HG03342 (cell line): ENCODE results near the gene ROCK2.
"Not testable (repeated sequence)": the region's sequence is repeated elsewhere in the genome, so short reads cannot be mapped to it uniquely, and the experiment has no call there.

Experiments used
- ATAC-seq: cut with Tn5 transposase; IDR thresholded peaks from one replicate; pipeline ENCODE4 v1.9.1; 2021; ENCODE audit warnings: mild to moderate bottlenecking, moderate library complexity; ENCODE audit not compliant: unreplicated experiment

The ROCK2 gene

DNA sequence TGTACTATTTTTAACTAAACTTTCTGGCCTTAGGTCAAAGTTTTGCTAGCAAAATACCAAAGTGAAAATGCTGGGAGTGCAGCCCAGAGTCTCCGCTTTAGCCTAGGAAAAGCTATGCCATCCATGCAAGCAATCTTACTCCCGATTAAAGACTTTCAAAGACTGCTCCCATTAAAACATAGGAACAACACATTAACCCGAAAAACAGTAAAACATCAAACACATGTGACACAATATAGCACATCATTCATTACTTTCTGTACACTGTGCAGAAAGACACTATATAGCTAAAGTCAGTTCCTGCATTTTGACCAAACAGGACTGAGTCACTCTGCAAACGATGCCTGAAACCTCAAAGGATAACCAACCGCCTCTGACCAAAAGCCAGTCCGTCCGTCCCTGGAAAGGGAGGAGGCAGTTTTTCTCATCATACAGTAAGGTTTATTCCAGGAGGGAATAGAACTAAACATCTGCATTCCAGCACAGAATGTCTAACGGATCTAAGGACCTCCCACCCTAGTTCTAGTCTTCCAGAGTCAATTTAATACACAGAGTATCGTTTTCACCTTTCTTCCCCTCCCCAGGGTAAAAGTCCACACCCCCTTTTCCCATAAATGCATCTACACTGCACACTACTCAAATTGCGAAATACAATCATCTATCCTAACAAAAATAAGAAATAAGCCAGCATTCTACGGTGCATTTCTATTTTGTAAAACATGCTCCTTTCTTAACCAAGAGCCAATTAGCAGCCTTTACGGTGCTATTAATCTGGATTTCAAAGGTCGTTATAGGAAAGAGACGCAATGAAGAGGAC lies 1.7 kb downstream of the ROCK2 start:
- ATAC-seq = no peak

DNA sequence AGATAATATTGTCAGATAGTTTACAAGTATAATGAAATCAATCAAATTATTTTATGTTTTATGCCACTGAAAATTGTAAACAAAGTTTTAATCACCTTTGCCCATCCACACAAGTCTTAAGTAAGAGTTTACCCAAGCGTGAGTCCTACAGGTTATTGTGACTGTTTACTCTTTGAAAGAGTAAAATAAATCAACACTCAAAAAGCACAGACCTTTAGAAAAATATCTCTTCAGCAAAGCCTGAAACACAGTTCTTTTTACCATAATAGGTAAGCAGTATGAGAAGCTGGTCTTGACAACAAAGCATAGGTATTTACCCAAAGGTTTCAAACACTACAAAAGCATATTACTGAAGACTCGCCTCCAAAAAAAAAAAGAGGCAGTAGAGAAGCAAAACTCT lies 3.7 kb downstream of the ROCK2 start:
- ATAC-seq = no peak

DNA sequence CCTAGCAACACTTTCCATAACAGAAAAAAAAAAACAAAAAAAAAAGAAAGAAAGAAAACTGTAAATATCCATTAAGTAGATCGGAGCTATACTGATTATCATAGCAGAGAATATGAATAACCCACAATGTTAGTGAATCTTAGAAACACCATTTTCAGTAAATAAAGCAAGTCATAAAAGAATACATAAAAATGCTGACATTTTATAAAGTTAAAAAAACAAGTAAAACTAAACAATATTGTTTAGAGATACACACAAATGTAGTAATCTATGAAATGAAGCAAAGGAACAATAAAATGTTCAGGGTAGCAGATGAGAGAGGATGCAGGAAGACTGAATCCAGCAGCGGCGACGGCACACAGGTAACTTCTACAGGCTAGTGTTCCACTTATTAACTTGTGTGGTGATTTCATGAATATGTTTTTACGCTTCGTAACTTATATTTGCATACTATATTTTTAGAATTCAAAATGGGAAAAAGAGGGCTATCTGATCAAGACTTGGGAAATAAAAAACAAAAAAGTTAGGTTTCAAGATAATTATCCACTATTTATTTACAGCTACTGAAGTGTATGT lies 4.8 kb downstream of the ROCK2 start:
- no peak for ATAC-seq

DNA sequence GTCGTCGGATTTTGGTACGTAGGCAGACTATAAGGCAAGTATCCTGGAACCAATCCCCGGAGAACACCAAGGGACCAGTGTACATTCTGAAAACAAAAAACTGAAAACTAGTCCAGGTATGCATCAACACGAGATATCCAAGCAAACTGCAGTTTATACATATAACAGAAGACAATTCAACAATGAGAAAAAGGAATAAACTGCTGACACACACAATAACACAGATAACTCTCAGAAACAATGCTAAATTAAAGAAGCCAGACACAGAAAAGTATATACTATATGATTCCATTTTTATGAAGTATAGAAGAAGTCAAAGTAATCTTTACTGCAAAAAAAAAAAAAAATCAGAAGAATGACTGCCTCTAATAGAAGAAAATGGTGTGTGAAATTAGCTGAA lies 5.9 kb downstream of the ROCK2 start:
- no peak for ATAC-seq

DNA sequence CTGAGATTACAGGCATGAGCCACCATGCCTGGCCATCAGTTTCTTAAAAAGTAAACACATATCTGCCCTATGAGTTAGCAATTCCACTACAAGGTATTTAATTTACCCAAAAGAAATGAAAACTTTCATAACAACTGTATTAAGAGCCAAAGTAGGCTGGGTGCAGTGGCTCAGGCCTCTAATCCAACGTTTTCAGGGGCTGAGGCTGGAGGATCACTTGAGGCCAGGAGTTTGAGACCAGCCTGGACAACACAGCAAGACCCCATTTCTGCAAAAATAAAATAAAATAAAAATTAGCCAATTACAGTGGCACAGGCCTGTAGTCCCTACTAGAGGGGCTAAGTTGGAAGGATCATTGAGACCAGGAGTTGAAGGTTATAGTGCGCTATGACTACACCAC lies 6.5 kb downstream of the ROCK2 start:
- ATAC-seq = no peak

DNA sequence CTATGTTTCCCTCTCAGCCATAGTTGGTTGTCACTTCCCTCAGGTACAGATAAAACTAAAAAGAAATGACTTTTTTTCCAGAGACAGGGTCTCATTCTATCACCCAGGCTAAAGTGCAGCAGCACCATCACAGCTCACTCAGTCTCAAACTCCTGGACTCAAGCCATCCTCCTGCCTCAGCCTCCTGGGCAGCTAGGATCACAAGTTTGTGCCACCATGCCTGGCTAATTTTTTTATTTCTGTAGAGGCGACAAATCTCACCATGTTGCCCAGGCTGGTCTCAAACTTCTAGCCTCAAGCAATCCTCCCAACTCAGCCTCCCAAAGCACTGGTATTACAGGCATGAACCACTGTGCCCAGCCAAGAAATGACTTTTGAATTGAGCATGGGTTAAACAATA lies 8.2 kb downstream of the ROCK2 start:
- no peak for ATAC-seq

DNA sequence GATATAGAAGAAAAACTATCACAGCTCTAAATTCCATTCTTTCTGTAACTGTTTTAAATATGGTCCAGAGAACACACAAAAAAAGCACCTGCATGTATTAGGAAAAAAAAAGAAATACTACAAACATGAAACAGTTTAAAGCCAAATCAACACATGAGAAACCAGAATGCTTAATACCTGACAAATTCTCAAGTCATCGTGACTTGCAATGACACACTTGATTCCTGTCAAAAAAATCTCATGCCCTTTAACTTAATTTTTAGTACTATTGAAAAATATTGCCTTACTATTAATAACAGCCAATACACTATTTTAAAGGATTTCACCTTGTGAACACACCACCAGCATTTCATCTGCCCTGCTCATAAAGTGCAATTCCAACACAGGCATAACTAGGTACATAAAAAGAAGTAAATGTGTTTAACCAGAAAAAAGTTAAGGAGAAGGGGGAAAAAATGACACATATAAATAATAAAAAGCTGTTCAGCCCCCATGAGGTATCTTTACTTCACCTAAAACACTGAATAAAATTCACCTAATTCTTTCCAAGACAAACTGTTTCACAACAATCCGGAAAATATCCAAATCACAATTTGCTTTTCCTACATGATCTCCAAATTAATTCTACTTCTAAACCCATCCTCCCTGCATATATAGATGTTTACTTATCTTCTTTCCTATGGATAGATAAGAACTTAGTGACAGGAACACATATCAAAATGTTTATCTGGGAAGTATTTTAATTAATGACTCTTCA lies 10.8 kb downstream of the ROCK2 start:
- no peak for ATAC-seq

DNA sequence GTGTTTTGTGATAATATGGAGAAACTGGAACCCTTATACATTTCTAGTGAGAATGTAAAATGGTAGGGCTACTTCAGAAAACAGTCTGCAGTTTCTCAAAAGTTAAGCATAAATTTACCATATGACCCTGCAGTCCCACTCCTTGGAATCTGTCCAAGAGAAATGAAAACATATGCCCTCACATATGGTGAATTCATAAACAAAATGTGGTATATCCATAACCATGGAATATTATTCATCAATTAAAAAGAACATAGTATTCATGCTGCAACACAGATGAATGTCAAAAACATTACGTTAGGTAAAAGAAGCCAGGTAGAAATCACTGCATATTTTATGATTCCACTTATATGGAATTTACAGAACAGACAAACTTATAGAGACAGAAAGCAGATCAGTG lies 11.8 kb downstream of the ROCK2 start:
- no peak for ATAC-seq

DNA sequence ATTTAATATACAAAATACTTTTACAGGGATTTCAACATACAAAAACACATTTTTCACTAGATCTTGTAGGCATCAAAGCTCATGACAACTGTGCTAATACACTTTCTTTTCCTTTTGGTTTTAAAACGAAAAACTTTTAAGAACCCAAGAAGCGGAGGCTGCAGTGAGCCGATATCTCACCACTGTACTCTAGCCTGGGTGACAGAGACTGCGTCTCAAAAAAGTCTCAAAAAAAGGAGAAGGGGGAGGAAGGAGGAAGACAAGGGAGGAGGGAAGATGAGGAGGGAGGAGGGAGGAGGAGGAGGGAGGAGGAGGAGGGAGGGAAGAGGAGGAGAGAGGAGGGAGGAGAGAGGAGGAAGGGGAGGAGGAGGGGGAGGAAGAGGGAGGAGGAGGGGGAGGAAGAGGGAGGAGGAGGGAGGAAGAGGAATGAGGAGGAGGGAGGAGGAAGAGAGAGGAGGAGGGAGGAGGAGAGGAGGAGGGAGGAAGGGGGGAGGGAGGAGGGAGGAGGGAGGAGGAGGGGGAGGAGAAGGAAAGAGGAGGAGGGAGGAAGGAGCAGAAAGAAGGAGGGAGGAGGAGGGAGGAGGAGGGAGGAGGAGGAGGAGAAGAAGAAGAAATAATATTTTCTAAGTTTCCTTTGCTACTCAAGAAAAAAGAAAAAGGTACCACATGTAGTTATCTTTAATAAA lies 13.8 kb downstream of the ROCK2 start:
- no peak for ATAC-seq

DNA sequence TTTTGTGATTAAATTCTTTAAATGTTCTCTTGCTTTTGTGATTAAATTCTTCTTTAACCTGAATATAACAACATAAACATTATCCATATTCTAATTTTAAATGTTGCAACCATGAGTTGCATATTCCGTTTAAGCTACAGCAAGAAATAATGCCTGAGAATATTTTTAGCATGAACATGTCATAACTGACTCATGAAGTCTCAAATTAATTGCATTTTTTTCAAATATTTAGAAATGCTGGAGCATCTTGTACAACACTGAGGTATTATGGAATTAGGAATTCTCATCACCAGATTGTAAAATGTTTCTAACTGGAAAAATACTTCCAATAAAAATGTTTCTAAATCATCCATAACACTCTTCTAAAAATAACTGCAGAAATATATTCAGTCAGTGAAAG lies 14.7 kb downstream of the ROCK2 start:
- ATAC-seq = no peak

DNA sequence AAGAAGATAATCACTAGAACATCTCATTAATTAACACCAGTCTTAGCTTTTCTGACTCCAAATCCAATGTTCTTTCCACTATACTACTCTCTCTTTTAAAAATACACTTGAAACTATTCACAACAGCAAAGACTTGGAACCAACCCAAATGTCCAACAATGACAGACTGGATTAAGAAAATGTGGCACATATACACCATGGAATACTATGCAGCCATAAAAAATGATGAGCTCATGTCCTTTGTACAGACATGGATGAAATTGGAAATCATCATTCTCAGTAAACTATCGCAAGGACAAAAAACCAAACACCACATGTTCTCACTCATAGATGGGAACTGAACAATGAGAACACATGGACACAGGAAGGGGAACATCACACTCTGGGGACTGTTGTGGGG lies 15.9 kb downstream of the ROCK2 start:
- not testable (repeated sequence) for ATAC-seq

DNA sequence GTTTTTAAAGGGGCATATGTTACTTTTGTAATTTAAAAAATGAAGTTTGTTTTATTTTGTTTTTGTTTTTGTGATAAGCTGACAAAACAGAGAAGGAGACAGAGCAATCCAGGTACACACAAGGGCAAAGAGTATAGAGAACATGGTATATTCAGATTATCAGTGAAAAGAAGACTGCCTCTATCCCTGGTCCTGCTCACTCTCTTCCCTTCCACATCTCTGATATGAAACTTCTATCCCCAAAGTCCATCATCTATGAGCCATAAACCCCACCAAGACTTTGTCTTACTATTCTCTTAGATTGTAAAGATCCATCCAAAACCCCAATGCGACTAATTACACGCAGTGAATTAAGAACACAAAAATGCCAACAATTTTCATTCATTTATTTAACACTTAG lies 16.6 kb downstream of the ROCK2 start:
- ATAC-seq = no peak

DNA sequence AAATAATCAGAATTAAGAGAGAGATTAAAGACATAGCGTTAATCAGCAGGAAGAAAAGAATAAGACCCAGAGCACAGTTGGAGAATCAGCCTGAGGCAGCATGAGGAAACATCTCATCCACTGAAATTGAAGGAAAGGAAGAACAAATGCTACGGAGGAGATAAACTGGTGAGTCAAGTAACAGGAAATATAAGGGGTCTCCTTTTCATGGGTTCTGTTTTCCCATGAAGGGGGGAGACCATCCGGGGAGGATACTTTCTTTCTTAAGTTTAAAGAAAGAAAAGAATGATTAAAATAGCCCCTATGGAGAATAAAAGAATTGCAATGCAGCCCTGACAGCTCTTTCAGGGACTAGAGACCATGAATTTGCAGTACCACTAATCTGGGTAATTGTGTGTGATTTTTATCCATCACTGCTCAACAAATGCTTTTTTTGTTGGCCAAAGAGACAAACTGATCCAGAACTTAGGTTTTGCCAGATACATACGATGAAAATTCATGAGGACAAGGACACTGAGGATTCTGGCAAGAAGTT lies 17.7 kb downstream of the ROCK2 start:
- ATAC-seq = no peak

DNA sequence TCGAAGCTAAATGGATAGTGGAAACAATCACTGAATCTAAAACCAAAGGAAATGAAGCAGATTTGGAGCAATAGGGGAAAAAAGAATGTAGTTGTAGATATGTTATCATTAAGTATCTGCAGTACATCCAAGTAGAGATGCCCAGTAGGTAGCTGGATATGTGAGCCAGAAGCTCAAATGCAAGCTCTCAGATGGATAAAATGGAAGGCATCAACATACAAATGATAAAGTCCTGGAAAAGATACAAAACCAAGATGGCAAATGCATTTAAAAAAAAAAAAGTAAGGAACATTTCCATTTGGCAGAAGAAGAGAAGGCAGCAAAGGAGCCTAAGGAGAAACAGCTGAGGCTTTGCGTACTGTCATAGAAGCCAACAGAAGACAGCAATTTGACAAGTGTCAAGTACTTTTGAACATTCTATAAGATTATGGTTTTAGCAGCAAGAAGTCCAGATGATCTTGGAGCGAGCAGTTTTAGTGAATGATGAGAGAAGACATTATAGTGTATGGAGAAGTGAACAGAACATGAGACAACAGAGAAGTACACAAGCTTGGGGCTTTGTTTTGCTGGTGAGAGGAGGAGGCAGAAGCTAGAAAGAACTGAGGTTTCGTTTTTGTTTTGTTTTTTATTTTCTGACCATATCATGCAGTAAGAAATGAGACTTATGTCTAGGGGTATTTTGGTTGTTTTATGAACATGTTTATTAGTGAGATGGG lies 18.3 kb downstream of the ROCK2 start:
- ATAC-seq = no peak

DNA sequence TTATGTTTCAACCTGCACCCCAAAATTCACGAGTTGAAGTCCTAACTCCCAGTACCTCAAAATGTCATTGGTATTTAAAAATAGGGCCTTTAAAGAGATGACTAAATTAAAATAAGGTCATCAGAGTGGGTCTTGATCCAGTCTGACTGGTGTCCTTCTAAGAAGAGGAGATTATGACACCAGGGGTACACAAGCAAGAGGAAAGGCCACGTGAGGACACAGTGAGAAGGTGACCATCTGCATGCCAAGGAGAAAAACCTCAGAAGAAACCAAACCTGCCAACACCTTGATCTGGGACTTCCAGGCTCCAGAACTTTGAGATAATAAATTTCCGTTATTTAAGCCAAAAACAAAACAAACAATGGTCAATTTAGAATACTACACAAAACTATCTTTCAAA lies 22.6 kb downstream of the ROCK2 start:
- ATAC-seq = no peak

DNA sequence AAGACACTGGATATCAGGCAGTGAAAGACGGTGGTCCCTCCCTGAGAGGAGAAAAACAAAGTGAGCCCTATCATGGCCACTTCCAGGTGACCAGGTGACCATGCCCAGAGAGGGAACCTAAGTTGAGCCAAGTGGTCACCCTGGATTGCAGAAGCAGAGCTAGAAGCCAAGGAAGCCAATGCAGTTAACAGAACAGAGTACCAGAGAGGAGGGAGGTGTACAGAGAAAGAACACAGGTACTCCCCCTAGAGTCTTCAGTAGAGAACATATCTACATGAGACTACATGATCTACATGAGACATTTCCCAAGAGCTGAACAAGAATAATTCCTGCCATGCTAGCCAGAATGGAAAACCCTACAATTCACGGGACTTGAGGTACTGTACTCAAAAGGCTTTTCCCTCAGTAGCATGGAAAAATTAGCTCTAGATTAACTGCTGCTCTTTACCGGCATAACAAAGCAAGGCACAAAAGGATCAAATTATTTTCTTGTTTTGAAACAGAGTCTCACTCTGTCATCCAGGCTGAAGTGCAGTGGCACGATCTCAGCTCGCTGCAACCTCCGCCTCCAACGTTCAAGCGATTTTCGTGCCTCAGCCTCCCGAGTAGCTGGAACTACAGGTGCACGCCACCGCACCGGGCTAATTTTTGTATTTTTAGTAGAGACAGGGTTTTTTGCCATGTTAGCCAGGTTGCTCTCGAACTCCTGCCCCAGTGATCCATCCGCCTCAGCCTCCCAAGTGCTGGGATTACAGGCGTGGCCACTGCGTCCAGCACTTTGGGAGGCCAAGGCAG lies 23.5 kb downstream of the ROCK2 start:
- no peak for ATAC-seq

DNA sequence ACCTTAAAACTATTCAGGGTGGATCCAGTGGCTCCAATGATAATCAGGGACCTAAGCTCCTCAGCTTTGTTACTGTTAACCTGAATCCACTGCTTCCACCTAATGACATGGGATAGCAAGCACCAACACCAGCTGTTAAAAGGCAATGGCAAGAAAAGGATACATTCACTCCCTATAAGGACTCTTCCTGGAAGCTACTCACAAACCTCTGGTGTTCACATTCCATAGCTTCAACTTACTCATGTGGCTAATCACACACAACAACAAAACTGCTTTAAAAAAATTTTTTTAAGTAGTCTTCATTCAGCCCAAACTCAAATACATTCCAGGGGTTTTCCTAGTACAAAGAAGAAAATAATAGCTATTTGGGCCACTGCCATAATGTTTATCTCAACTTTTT lies 24.5 kb downstream of the ROCK2 start:
- no peak for ATAC-seq

DNA sequence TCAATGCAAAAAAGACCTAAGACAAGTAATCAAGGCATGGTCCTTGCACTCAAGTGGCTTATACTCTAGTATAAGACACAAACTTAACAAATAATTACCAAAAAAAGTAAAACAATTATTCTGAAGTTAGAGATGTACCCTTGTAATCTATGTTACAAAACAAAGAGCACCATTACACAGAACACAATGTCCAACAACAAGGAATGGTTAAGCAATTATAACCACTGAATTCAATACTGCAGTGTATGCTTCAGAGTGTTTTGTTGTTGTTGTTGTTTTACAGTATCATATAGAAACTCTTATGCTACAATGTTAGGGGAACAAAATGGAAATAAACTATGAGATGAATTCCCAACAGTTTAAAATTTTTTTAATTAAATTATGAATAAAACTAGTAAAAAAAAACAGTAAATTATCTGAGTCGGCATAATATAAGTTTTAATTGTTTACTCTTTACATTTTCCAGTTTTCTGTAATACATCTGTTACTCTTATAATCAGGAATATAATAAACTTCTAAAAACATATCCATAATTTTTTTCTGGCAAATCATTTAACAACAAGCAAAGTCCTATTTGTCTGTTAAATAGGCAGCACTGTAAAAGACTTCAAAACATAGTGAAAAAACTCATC lies 29.2 kb downstream of the ROCK2 start:
- ATAC-seq = no peak

DNA sequence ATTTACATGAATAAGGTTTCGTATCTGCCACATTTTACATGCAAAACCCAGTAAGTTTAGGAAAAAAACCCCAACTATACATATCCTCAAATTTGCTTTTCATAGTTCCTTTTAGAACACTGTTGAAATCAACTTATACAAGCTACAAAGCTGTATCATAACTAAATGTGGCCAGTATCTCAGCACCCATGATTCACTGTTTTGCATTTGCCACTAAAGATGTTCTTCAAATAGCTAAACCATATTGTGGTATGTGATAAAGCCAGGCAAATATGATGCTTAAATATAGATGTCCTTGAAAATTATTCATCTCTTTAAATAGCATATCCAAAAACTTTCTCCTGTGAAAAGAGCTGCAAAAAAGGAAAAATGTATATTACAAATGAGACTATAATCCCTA lies 29.9 kb downstream of the ROCK2 start:
- no peak for ATAC-seq
